CD14-positive monocyte (primary cell): ENCODE data around the gene AANAT. TPM values are rescaled to one million over a fixed set of nuclear protein-coding genes. Genes with fewer than 3 reads are reported as not detected.

Experiments used
- DNase-seq, 3 donors: peaks; one replicate each; pipeline ENCODE4 v3.0.0-alpha.2; 2011 to 2022
- H2AFZ ChIP-seq: 2 replicates; pipeline ENCODE4 v1.6.0; 2012; ENCODE audit warnings: mild to moderate bottlenecking, low read depth, low read length, inconsistent platforms; ENCODE audit not compliant: insufficient read depth, poor library complexity, severe bottlenecking
- H3K27ac ChIP-seq, 2 donors: 1 replicate in 1 of 2; 2 replicates in 1 of 2; pipeline ENCODE4 v1.5.1; 2012 to 2013; ENCODE audit warnings: low read length in 2 of 2, control low read depth in 1 of 2, inconsistent platforms in 1 of 2, low read depth in 1 of 2, mild to moderate bottlenecking in 1 of 2
- H3K27me3 ChIP-seq, 2 donors: one replicate each; pipeline versions ENCODE4 v1.6.0 to v1.6.1; 2011 to 2013; ENCODE audit warnings: low read length in 2 of 2; ENCODE audit not compliant: control insufficient read depth in 2 of 2, insufficient read depth in 2 of 2
- H3K36me3 ChIP-seq, 2 donors: replicated peaks in 1 of 2; 1 replicate in 1 of 2; 2 replicates in 1 of 2; pipeline versions ENCODE4 v1.5.1 to v1.6.1; 2012 to 2013; ENCODE audit warnings: low read length in 2 of 2, control low read depth in 1 of 2, inconsistent platforms in 1 of 2, mild to moderate bottlenecking in 1 of 2; ENCODE audit not compliant: insufficient read depth in 2 of 2, control insufficient read depth in 1 of 2
- H3K4me1 ChIP-seq, 2 donors: 1 replicate in 1 of 2; 2 replicates in 1 of 2; pipeline versions ENCODE4 v1.5.1 to v1.6.1; 2012 to 2013; ENCODE audit warnings: low read length in 2 of 2, control low read depth in 1 of 2, inconsistent platforms in 1 of 2, mild to moderate bottlenecking in 1 of 2, moderate library complexity in 1 of 2; ENCODE audit not compliant: insufficient read depth in 2 of 2, control insufficient read depth in 1 of 2
- H3K4me2 ChIP-seq: replicated peaks from 2 replicates; pipeline ENCODE3; 2012; ENCODE audit warnings: low read length, moderate library complexity, mild to moderate bottlenecking; ENCODE audit not compliant: poor library complexity, severe bottlenecking; ENCODE audit errors: extremely low read depth
- H3K4me3 ChIP-seq, 3 experiments: fragments of 200-600 bp in 1 of 3; sonication (generic) in 1 of 3; replicated peaks in 1 of 3; 1 replicate in 2 of 3; 2 replicates in 1 of 3; pipeline ENCODE4 v1.5.1; 2011 to 2013; ENCODE audit warnings: low read length in 3 of 3, mild to moderate bottlenecking in 3 of 3, control low read depth in 2 of 3, low read depth in 2 of 3, inconsistent platforms in 1 of 3, moderate library complexity in 1 of 3
- H3K79me2 ChIP-seq: 2 replicates; pipeline ENCODE4 v1.6.0; 2012; ENCODE audit warnings: mild to moderate bottlenecking, control low read depth, inconsistent platforms, low read length, moderate library complexity; ENCODE audit not compliant: insufficient read depth
- H3K9ac ChIP-seq: 2 replicates; pipeline ENCODE4 v1.6.0; 2017; ENCODE audit warnings: low read length, mild to moderate bottlenecking; ENCODE audit not compliant: insufficient read depth, poor library complexity, severe bottlenecking
- H3K9me3 ChIP-seq, 2 donors: replicated peaks in 1 of 2; 1 replicate in 1 of 2; 2 replicates in 1 of 2; pipeline versions ENCODE4 v1.5.1 to v1.6.1; 2012 to 2013; ENCODE audit warnings: low read length in 2 of 2, control low read depth in 1 of 2; ENCODE audit not compliant: control insufficient read depth in 1 of 2, insufficient read depth in 1 of 2
- H4K20me1 ChIP-seq: 2 replicates; pipeline ENCODE4 v1.6.0; 2012; ENCODE audit warnings: mild to moderate bottlenecking, low read length, control low read depth, moderate library complexity; ENCODE audit not compliant: insufficient read depth
- H3K27ac Mint-ChIP-seq, 7 donors: one replicate each; pipeline ENCODE4 v1.8.0; 2020; ENCODE audit warnings: mild to moderate bottlenecking in 7 of 7, mixed read lengths in 7 of 7, moderate library complexity in 6 of 7, inconsistent platforms in 2 of 7
- H3K27me3 Mint-ChIP-seq, 3 donors: one replicate each; pipeline ENCODE4 v1.8.0; 2021 to 2022; ENCODE audit warnings: low read depth in 3 of 3, mild to moderate bottlenecking in 3 of 3, mixed read lengths in 3 of 3, moderate library complexity in 3 of 3, inconsistent platforms in 1 of 3
- H3K36me3 Mint-ChIP-seq, 2 donors: one replicate each; pipeline ENCODE4 v1.8.0; 2020; ENCODE audit warnings: mixed read lengths in 2 of 2, inconsistent platforms in 1 of 2, mild to moderate bottlenecking in 1 of 2
- H3K4me1 Mint-ChIP-seq: one replicate; pipeline ENCODE4 v1.8.0; 2020; ENCODE audit warnings: mild to moderate bottlenecking, mixed read lengths
- H3K4me3 Mint-ChIP-seq, 2 donors: one replicate each; pipeline ENCODE4 v1.8.0; 2020; ENCODE audit warnings: mild to moderate bottlenecking in 2 of 2, mixed read lengths in 2 of 2, moderate library complexity in 1 of 2
- H3K9me3 Mint-ChIP-seq, 7 donors: one replicate each; pipeline ENCODE4 v1.8.0; 2020 to 2022; ENCODE audit warnings: mixed read lengths in 7 of 7, mild to moderate bottlenecking in 6 of 7, moderate library complexity in 6 of 7, inconsistent platforms in 2 of 7
- WGBS: methylation state at CpG from one replicate; pipeline ENCODE4 v1.1.5; 2013; ENCODE audit warnings: missing lambda C conversion rate; ENCODE audit not compliant: insufficient coverage; 5-methylcytosine and 5-hydroxymethylcytosine counted together
- intact Hi-C, 2 donors: fragments of 100-400 bp; cut with micrococcal nuclease; formaldehyde crosslinking; loops; one replicate each; pipeline versions ENCODE4 v1.15.0 to v1.15.1; 2023
- polyA plus RNA-seq, 3 donors: library from polyadenylated mRNA; depleted of rRNA in 1 of 3; unstranded in 2 of 3; stranded (reverse) in 1 of 3; fragments of 300-500 nt in 2 of 3; fragments of >200 nt in 1 of 3; fragmentation: Illumina TruSeq in 2 of 3; gene quantifications; 1 replicate in 2 of 3; 2 replicates in 1 of 3; pipeline ENCODE4 v1.2.3, GENCODE V29; 2012 to 2021
- TF ChIP-seq, protein P1 (sequence below): fragments of 200-600 bp; IDR thresholded peaks from one replicate; pipeline ENCODE4 v1.8.0; 2022; ENCODE audit warnings: antibody characterized with exemption, mild to moderate bottlenecking

Gene AANAT
- polyA plus RNA-seq, 3 donors = not detected

DNA sequence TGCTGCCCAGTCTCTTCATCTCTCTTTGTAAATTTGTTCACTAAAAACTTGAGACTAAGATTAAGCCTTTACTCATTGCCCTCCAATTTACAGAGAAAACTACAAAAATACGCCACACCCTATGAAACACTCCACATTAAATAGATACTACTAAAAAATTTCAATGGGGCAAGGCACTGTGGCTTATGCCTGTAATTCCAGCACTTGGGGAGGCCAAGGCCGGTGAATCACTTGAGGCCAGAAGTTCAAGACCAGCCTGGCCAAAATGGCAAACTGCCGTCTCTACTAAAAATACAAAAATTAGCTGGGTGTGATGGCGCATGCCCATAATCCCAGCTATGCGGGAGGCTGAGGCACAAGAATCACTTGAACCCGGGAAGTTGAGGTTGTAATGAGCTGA lies 18.3 kb upstream of the AANAT start:
- H2AFZ ChIP-seq = no peak overlapping the region
- H3K27me3 ChIP-seq = no peaks in the 10 kb centered on the region
- no peak for DNase-seq
- H3K4me3 ChIP-seq = no peak overlapping the region
- peaks cover 74% of the 10 kb centered on the region for H3K79me2 ChIP-seq
- H3K9ac ChIP-seq = no peak overlapping the region
- intact Hi-C loops = no loop called here
- Mint-ChIP-seq H3K27me3 (no peaks in the 10 kb centered on the region), H3K27ac (no peak overlapping the region), H3K9me3 (peaks cover 0 to 2% (median 0%) of the 10 kb centered on the region in 7 donors), H3K4me1 (peaks cover 52% of the 10 kb centered on the region), H3K36me3 (peaks cover 2 to 5% of the 10 kb centered on the region in 2 donors), H3K4me3 (no peak overlapping the region)
- H3K27ac ChIP-seq = no peak overlapping the region
- no peaks in the 10 kb centered on the region for H3K9me3 ChIP-seq
- TF ChIP-seq, protein P1, sequence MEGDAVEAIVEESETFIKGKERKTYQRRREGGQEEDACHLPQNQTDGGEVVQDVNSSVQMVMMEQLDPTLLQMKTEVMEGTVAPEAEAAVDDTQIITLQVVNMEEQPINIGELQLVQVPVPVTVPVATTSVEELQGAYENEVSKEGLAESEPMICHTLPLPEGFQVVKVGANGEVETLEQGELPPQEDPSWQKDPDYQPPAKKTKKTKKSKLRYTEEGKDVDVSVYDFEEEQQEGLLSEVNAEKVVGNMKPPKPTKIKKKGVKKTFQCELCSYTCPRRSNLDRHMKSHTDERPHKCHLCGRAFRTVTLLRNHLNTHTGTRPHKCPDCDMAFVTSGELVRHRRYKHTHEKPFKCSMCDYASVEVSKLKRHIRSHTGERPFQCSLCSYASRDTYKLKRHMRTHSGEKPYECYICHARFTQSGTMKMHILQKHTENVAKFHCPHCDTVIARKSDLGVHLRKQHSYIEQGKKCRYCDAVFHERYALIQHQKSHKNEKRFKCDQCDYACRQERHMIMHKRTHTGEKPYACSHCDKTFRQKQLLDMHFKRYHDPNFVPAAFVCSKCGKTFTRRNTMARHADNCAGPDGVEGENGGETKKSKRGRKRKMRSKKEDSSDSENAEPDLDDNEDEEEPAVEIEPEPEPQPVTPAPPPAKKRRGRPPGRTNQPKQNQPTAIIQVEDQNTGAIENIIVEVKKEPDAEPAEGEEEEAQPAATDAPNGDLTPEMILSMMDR = no peak
- 100% methylated on average over 1 of the region's 6 CpGs for WGBS
- H3K4me1 ChIP-seq = peaks cover 25 to 31% of the 10 kb centered on the region in 2 donors
- H3K36me3 ChIP-seq = no peaks in the 10 kb centered on the region
- H3K4me2 ChIP-seq = no peak overlapping the region
- H4K20me1 ChIP-seq = peaks cover 78% of the 10 kb centered on the region

DNA sequence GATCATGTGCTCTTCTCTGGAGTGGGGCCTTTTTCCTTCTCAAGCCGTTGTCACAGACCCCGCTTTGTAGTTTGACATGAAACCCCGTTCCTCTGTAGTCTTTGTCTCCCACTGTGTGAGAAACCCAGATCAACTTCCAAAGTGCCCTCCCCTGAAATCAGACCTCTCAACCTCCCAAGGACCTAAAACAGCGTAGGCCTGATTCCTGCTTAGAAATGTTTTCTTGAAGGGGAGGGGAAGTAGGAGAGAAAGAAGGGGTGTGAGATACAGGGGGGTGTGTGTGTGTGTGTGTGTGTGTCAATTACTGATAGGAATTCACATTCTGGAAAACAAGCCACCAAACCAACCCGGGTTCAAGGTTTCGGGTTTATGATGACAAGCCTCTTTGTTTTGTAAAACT lies 15.9 kb upstream of the AANAT start:
- Histone ChIP-seq H3K4me2 (peak overlapping the region; percentile 92), H3K27ac (no peak overlapping the region), H3K9ac (no peak overlapping the region), H3K9me3 (no peaks in the 10 kb centered on the region), H3K36me3 (no peaks in the 10 kb centered on the region), H2AFZ (no peak overlapping the region), H3K4me3 (no peak overlapping the region), H3K79me2 (peaks cover 53% of the 10 kb centered on the region), H3K27me3 (no peaks in the 10 kb centered on the region), H4K20me1 (peaks cover 54% of the 10 kb centered on the region), H3K4me1 (peaks cover 17 to 24% of the 10 kb centered on the region in 2 donors)
- intact Hi-C loops = no loop called here
- peaks cover 0 to 2% (median 0%) of the 10 kb centered on the region in 7 donors for H3K9me3 Mint-ChIP-seq
- H3K4me3 Mint-ChIP-seq = peak overlapping the region; percentile 19 to 80
- DNase-seq = no peak
- peaks cover 2 to 5% of the 10 kb centered on the region in 2 donors for H3K36me3 Mint-ChIP-seq
- TF ChIP-seq, protein P1 = no peak
- H3K4me1 Mint-ChIP-seq = peaks cover 32% of the 10 kb centered on the region
- H3K27me3 Mint-ChIP-seq = peaks cover 1 to 4% (median 4%) of the 10 kb centered on the region in 3 donors
- H3K27ac Mint-ChIP-seq = peak overlapping the region in 2 of 7 donors; percentile 70 to 83
- 95% methylated on average over 3 of the region's 6 CpGs for WGBS
